H1 (cell line): ENCODE data around the gene CAMK2A.

Source experiments
- BACH1 ChIP-seq: IDR thresholded peaks from 2 replicates; pipeline ENCODE4 v1.6.1; 2012; ENCODE audit warnings: low read length, improper control_type of control experiment
- CHD1 ChIP-seq: IDR thresholded peaks from 2 replicates; pipeline ENCODE4 v1.6.1; 2012; ENCODE audit warnings: low read depth, low read length, improper control_type of control experiment
- CTCF ChIP-seq, 3 experiments: IDR thresholded peaks; 1 replicate in 2 of 3; 2 replicates in 1 of 3; pipeline versions ENCODE4 v1.5.1 to v1.6.1; 2011; ENCODE audit warnings: low read length in 3 of 3, mild to moderate bottlenecking in 3 of 3, inconsistent platforms in 2 of 3, low read depth in 1 of 3, moderate library complexity in 1 of 3; ENCODE audit not compliant: insufficient read depth in 1 of 3; ENCODE audit errors: control extremely low read depth in 1 of 3
- JUN ChIP-seq: IDR thresholded peaks from 2 replicates; pipeline ENCODE4 v1.6.1; 2011; ENCODE audit warnings: low read depth, mild to moderate bottlenecking, improper control_type of control experiment, low read length
- MAFK ChIP-seq: IDR thresholded peaks from 2 replicates; pipeline ENCODE4 v1.6.1; 2012; ENCODE audit warnings: low read depth, mild to moderate bottlenecking, improper control_type of control experiment, low read length
- MAX ChIP-seq: IDR thresholded peaks from 2 replicates; pipeline ENCODE4 v1.6.1; 2012; ENCODE audit warnings: inconsistent platforms
- PHF8 ChIP-seq: fragments of 200-600 bp; sonication (generic); conservative IDR thresholded peaks from 2 replicates; pipeline ENCODE4 v1.7.1; 2012; ENCODE audit warnings: low read depth, mild to moderate bottlenecking, inconsistent platforms, low read length, moderate library complexity
- RAD21 ChIP-seq, 2 experiments: IDR thresholded peaks in 1 of 2; conservative IDR thresholded peaks in 1 of 2; 2 replicates each; pipeline ENCODE4 v1.6.1; 2011; ENCODE audit warnings: low read depth in 2 of 2, low read length in 2 of 2, improper control_type of control experiment in 1 of 2, inconsistent platforms in 1 of 2, mild to moderate bottlenecking in 1 of 2, moderate library complexity in 1 of 2
- RNF2 ChIP-seq: fragments of 200-900, 300-1000 bp; sonication (generic); IDR thresholded peaks from 2 replicates; pipeline ENCODE4 v1.7.1; 2016; ENCODE audit warnings: borderline replicate concordance, low read depth, mild to moderate bottlenecking, antibody characterized with exemption, low read length; ENCODE audit not compliant: poor library complexity, severe bottlenecking; ENCODE audit errors: missing control alignments
- SIRT6 ChIP-seq: IDR thresholded peaks from one replicate; pipeline ENCODE4 v1.7.1; 2012; ENCODE audit warnings: low read length, inconsistent platforms

GRCh38 chr5:150271296-150271692 lies 18.3 kb downstream of the CAMK2A start:
- TF ChIP-seq CTCF (IDR thresholded peaks at IDR 0.05; ENCODE audit: control extremely low read depth in 1 of 3, insufficient read depth in 1 of 3, low read depth in 1 of 3, low read length in 3 of 3) (no peak), JUN (no peak), PHF8 (no peak), RAD21 (IDR thresholded peaks at IDR 0.05 in 1 of 2, conservative IDR thresholded peaks at IDR 0.05 in 1 of 2; ENCODE audit: low read depth in 2 of 2, low read length in 2 of 2) (no peak), SIRT6 (no peak), MAFK (no peak), CHD1 (no peak), BACH1 (no peak), RNF2 (no peak), MAX (no peak)
